HL-60/S4 treated with phorbol 12-myristate 13-acetate at 8.2 ng/mL for 4 days and 3 days (cell line): ENCODE data around the gene CDC42SE2.

Experiments
- in situ Hi-C: fragments of 300-500 bp; cut with MboI; formaldehyde crosslinking; loops from 2 replicates; pipeline ENCODE4 v1.15.0; 2022; ENCODE audit warnings: low sequenced_read_pairs

CDC42SE2 gene

DNA sequence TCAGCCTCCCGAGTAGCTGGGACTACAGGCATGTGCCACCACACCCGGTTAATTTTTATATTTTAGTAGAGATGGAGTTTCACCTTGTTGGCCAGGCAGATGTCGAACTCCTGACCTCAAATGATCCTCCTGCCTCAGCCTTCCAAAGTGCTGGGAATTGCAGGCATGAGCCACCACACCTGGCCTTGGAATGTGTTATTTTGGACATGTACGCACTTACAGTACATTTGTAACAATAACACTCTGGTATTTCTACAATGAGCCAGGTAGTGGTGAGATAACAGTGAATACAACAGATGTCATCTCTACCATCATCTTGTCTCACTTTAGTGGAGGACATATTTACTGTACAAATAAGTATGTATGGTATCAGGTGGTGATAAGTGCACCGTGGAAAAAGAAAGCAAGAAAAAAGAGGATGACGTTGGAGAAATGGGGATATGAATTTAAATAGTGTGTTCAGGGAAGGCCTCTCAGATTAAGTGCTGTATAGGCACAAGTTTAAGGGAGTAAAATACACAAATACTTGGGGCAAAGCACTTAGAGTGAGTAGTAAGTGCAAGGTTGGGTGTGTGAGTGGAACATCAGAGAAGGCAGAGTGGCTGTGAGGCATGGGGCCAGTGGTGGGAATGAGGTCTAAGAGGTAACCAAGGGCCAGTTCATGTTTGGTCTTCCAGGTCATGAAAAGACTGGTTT, 100.1 kb downstream of the CDC42SE2 start:
- in situ Hi-C loops: no loop called here

DNA sequence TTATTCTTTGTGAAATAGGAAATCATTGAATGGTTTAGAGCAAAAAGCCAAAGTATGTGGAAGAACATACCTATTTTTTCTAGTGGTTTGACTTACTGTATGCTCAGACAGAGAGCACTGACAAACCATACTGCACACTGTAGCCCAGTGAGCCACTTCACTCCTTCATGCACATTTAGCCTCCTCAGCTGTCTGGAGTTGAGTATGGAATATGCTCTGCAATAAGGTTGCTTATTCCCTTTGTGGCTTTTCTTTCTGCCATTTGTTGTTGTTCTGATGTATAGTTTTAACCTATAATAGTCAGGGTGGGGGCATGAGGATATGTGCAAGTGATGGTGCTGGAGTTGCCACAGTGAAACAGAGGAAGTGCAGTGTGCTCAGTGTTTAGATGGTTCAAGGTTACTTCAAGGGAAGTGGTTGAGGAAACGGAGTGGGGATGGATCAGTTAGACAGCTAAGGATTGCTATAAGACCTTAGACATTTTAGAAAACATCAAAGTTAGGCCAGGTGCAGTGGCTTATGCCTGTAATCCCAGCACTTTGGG, 100.7 kb downstream of the CDC42SE2 start:
- in situ Hi-C loops: no loop called here

DNA sequence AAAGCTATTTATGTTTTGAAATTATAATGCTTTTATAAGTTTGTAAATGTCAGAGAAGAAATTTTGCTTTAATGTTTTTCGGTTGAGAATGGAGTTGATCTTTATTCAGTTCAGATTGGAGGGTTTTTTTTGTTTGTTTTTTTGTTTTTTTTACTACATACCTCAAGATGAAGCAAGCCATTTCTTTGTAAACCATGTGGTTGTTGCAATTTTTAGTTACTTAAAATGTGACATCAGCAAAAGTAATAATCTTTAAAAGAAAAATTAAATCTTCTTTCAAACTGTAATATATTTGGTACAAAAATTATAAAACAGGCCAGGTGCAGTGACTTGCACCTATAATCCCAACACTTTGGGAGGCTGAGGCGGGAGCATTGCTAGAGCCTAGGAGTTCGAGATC, 102.6 kb downstream of the CDC42SE2 start:
- in situ Hi-C loops: no loop called here

DNA sequence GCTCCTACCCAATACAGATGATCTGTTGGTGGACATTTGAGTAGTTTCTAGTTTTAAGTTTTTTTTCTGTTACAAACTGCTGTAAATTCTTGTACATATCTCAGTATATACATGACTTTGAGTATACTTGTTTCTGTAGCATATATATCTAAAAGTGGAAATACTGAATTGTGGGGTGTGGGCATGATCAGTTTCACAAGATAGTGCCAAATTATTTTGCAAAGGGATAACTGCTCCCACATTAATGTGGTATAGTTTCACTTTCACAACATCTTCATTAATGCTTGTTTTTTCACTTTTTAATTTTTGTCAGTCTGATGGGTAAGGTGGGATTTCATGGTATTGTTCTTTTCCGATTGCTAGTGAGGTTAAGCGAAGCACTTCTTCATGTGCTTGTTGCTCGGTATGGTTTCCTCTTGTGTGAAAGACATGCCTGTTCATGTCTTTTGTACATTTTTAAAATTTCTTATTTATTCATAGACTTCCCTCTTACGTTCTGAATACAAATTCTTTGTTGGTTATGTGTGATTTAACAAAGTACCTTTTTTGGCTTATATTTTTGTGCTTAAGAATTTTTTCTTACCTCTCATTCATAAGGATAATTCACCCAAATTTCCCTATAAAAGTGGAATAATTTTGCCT, 103.5 kb downstream of the CDC42SE2 start:
- in situ Hi-C loops: no loop called here

DNA sequence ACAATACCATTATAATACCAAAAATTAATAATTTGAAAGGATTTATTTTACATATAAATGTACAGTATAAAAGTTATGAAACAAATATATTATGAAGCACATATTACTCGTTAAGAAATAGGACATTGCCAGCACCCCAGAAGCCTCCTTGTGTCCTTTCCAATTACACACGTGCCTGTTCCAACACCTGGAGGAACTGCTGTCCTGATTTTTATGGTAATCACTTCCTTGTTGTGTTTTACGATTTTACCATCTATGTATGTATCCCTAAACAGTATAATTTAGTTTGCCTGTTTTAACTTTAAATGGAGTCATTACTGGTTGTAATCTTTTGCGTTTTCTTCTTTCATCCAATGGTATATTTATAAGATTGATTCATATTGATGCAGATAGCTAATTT, 105.0 kb downstream of the CDC42SE2 start:
- in situ Hi-C loops: no loop called here

DNA sequence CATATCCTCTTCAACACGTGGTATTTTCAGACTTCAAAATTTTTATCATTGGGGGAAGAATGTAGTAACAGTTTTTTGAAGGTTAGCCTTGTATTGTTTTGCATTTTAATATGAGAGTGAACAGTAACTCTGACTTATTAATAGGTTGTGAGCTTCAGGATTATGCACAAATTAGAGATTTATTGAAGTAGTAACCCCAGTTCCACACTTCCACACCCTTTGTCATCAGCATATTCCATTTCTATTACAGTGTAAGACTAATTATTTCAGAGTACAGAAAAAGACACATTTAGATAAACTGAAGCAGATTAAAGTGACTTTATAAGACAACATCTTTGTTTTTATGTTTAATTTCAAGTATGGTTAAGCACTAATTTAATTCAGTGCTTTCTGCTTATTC, 105.7 kb downstream of the CDC42SE2 start:
- in situ Hi-C loops: no loop called here

DNA sequence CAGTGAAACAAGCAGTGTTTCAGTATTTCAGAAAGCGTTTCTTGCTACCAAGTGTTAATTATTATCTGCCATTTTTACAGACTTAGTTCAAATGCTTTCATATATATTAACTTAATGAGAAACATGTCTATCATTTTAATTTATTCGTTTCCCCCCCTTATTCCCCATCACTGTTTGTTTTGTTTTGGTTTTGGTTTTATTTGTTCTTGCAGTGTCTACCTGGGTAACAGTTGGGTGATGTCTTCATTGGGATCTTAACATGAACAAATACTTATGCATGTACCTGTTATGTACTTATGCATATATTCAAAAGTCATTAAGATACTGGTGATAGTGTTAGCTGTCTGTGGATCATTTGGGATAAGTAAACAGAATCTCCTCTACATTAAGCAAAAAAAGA, 108.0 kb downstream of the CDC42SE2 start:
- in situ Hi-C loops: no loop called here

DNA sequence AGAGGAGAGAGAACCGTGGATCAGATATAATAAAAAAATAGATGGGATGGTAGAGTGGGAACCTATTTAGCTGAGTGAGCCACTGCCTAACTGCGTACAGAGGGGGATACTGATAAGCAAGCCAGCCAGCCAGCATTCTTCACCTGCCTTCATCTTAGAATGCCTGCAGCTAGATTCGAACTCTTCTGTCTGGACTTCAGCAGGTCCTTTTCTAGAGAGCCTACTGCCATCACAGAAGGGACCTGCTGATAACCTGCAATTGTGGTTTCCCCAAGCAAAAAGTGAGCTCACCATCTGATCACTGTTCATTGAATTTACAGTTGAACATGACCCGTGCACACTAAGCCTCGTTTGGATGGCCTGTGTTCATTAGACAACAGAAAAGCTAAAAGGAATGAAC, 109.4 kb downstream of the CDC42SE2 start:
- in situ Hi-C loops: no loop called here

DNA sequence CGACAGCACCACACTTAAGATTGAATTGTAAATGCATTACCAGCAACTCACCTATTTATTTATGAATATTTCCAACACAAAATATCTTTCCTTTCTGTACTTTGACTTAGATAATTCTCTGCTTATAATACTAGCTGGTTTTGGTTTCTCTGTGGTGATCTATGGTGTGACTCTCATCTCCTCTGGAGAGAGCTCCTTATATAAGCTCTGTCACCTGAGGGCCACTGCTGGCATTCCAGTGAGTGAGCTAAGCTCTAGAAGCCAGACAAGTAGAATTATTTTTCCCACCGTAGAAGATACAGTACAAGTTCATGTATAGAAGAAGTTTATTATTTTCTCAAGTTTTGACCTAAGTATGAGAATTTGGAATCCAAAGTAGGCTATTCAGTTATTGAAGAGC, 111.5 kb downstream of the CDC42SE2 start:
- in situ Hi-C loops: loop anchor here (25.0 kb wide), 1 partner anchor 213 kb away; the partner anchor contains the start of genes HINT1 and LYRM7

DNA sequence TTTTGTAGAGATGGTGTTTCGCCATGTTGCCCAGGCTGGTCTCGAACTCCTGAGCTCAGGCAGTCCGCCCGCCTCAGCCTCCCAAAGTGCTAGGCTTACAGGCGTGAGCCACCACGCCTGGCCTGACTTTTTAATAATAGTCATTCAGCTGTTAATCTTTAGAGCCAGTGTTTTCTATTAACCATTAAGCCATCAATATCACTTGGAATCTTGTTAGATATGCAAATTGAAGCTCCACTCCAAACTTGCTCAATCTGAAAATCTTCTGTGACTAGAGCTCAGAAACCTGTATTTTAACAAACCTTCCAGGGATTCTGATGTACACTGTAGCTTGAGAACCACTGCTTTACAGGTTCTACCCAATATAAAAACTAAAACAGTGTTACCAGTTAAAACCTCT, 113.5 kb downstream of the CDC42SE2 start:
- in situ Hi-C loops: loop anchor here (25.0 kb wide), 1 partner anchor 215 kb away; the partner anchor contains the start of genes HINT1 and LYRM7

DNA sequence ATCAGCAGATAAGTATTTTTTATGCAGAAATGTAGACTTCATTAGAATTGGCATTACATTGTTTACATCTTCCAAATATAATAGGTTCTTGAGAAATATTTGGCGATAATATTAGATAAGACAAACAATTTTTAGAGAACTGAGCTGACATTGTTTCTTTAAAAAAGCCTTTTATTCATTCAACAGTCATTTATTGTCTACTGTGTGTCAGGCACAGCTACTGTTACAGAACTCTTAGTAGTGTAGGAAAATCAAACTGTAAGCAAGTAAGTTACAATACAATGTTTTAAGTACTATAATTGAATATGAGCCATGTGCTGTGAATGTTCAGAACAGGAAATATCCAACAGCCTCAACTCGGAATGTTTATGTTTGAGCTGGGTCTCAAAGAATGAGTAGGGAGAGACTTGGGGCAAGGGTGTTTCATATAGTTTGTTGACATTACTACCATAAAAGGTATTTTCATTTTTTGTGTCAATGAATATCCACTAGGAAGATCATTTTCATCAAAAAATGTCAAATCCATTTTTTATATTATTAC, 114.0 kb downstream of the CDC42SE2 start:
- in situ Hi-C loops: loop anchor here (25.0 kb wide), 1 partner anchor 216 kb away; the partner anchor contains the start of genes HINT1 and LYRM7

DNA sequence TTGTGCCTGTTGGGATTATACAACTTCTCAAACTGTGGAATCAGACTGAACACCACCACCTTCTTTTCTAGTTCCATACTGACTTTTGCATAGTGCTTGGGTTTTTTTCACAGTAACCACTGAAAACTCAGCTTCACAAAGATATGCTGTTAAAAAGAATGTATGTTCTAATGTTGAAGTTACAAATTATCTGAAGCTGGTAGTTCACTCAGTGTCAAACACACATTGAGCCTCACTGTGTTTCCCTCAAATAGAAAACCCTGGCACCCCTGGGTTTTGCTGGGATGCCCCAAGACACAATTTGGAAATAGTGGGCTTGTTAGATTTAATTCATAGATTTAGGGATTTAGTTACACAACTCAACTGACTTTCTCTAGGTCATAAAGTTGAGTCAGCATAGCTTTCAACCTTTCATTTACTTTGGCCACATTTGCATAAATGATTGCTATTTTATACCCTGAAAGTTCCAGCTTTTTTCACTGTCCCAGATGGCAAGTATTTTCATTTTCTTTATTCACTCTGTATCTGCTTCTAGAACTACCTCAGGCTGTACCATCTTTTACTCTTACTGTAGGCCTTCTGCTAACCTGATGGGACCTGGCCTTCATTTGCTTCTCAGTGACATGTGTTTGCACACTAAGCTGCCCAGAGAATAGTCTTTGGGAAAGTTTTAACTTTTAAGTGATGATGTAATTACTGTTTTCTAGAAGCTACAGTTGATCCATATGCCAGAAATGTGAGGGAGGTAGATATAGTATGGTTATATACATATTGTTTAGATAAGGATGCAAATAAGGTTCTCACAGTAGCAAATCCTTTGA, 115.1 kb downstream of the CDC42SE2 start:
- in situ Hi-C loops: loop anchor here (25.0 kb wide), 1 partner anchor 217 kb away; the partner anchor contains the start of genes HINT1 and LYRM7

DNA sequence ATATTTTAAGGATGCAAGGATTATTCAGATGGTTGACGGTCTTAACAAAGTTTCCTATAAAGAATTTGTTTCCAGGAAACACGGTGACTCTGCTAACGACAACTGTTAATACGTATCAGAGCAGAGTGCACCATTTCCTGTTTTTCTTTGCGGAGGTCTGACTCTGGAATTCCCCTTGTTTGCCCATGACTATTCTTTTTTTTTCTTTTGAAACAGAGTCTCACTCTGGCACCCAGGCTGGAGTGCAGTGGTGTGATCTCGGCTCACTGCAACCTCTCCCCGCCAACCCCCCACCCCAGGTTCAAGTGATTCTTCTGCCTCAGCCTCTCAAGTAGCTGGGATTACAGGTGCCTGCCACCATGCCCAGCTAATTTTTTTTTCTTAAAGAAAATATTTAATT, 115.9 kb downstream of the CDC42SE2 start:
- in situ Hi-C loops: loop anchor here (25.0 kb wide), 1 partner anchor 217 kb away; the partner anchor contains the start of genes HINT1 and LYRM7

DNA sequence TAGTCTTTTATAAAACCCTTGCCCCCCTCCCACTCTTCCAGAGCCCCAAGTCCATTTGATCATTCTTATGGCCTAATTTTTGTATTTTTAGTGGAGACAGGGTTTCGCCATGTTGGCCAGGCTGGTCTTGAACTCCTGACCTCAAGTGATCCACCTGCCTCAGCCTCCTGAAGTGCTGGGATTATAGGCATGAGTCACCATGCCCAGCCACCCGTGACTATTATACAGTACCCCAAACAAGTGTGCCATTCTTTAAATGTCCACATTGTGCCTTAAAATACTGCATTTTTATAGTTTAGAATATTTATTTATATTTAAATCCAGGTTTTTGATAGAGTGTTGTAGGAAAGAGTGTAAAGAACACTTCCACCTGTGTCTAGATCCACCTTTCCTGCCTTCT, 116.4 kb downstream of the CDC42SE2 start:
- in situ Hi-C loops: loop anchor here (25.0 kb wide), 1 partner anchor 218 kb away; the partner anchor contains the start of genes HINT1 and LYRM7

DNA sequence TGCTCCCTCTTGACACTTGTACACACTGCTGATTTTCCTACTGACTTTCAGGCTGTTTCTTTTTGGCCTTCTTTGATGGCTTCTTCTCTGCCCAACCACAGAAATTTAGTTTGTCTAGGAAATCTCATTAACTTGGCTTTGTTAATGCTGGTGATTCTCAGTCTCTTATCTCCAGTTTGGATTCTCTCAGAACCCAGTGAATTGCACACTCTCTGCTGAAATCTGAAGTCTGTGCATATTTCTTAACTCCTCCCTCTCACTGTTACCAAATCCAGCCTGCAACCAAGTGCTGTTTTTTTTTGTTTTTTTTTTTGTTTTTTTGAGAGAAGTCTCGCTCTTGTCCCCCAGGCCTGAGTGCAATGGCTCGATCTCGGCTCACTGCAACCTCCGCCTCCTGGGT, 117.2 kb downstream of the CDC42SE2 start:
- in situ Hi-C loops: loop anchor here (25.0 kb wide), 1 partner anchor 219 kb away; the partner anchor contains the start of genes HINT1 and LYRM7

DNA sequence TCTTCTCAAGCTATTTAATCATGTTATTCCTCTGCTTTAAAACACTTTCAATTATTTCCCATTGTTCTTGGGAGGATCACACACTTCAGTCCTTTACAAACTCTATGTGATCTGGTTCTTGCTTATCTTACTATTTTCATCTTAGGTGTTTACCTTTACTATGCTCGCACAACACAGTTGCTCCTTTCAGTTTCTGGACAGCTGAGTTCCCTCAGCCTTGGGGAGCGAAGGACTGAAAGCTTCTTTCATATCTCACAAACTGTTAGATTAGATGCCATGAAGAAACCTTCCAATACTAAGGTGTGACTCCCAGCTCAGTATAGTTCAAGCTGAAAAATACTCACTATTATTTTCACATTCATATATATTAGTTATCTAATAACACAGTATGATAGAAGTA, 117.9 kb downstream of the CDC42SE2 start:
- in situ Hi-C loops: loop anchor here (25.0 kb wide), 1 partner anchor 219 kb away; the partner anchor contains the start of genes HINT1 and LYRM7

DNA sequence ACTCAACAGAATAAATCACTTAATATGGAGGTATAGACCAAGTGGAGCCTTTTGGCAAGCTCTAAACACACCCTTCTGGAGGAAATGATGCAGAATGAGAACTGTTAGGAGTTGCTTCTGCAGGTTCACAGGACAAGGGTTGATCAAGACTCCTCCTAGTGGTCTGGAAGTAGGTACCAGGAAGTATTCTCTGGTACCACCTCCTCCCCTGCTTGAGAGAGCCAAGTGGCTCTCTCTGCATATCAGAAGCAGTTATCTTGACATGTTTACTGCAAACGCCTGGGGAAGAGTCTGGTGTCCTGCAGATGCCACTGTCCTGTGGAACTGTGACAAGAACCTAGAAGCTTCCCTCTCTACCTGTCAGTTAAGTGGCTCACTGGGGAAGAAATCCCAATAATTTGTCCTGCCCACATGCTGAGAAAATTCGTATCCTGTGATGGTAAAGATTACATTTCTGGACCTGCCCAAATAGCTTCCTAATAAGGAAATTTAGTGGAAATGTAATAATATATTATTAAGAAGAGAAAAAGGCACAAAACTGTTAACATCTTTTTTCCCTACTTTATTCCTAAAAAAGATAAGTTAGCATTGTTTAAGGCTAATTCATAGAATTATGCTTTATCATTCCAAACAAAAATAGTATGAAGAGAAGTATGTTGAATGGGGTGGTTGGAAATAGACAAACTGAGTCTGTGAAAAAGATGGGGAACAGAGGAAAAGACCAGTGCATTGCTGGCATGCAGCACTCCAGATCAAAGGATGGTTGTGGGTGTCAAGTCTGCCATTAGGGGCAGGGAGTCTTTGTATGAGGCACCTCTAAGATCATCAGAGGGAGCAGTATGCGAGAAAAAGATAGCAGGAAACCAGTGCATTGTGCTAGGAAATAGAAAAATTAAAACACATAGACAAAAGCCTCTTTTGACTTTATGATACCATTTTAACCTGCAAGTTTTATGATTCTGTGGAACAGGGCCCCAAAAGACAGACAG, 118.8 kb downstream of the CDC42SE2 start:
- in situ Hi-C loops: loop anchor here (25.0 kb wide), 1 partner anchor 220 kb away; the partner anchor contains the start of genes HINT1 and LYRM7

DNA sequence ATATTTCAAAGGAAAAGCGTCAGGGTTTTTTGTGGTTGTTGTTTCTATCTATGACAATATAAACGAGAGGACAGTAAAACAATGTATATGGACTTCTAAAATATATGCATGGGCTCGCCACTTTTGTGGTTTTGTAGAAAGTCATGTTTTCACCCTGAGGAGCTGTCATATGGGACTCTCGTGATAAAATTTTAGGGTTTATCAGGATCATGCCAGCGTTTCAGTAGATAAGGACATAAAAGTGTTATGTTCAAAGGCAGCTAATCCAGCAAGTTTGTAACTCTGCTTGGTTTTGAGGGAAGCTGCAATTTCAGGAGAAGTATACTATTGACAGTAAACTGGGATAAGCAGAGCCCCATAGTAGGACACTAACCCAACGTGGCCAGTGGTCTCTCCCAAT, 120.3 kb downstream of the CDC42SE2 start:
- in situ Hi-C loops: loop anchor here (25.0 kb wide), 1 partner anchor 222 kb away; the partner anchor contains the start of genes HINT1 and LYRM7

DNA sequence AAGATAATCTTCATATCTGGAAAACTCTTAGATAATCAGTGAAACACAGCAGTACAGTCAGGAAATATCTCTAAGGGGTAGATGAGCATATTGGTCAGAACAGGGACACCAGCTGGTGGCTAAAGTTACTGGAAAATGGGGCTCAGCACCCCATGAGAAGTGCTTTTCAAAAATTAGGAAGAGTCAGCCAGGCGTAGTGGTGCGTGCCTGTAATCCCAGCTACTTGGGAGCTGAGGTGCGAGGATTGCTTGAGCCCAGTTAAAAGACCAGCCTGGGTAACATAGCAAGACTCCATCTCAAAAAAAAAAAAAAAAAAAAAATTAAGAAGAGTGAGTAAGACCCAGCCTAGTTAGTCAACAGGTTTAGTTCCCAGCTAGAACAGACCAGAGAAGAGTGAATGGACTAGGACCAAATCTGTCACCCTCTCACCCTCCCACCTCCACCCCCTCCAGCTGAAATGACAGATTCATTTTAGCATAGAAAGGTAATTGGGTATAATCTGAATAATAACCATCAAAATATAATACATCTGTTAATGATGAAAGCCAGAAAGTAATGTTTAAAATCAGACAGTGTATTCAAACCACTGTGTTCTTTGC, 120.9 kb downstream of the CDC42SE2 start:
- in situ Hi-C loops: loop anchor here (25.0 kb wide), 1 partner anchor 222 kb away; the partner anchor contains the start of genes HINT1 and LYRM7
